Sigmoid colon (tissue), 4 donors: ENCODE results near the gene CATSPERE.

Source experiments
- EP300 ChIP-seq, 4 donors: sonication (generic); formaldehyde crosslinking; IDR thresholded peaks; one replicate each; pipeline ENCODE4 v1.6.1; 2017; ENCODE audit warnings: antibody characterized with exemption in 4 of 4
- POLR2A ChIP-seq, 2 donors: fragments of 450-650 bp; IDR thresholded peaks; one replicate each; pipeline ENCODE4 v1.6.1; 2016; ENCODE audit warnings: antibody characterized with exemption in 2 of 2, mild to moderate bottlenecking in 2 of 2, moderate library complexity in 2 of 2
- POLR2AphosphoS5 ChIP-seq, 4 donors: sonication (generic); formaldehyde crosslinking; IDR thresholded peaks; one replicate each; pipeline ENCODE4 v1.6.1; 2017; ENCODE audit warnings: antibody characterized with exemption in 4 of 4
- TF ChIP-seq, protein P1 (sequence below), 4 experiments: fragments of 450-650 bp in 3 of 4; fragments of 200-600 bp in 1 of 4; IDR thresholded peaks; one replicate each; pipeline ENCODE4 v1.5.1; 2016 to 2019; ENCODE audit warnings: antibody characterized with exemption in 4 of 4, mild to moderate bottlenecking in 3 of 4, moderate library complexity in 2 of 4

GRCh38 chr1:244458781-244459180 lies 2.3 kb upstream of the CATSPERE start:
- TF ChIP-seq, protein P1, sequence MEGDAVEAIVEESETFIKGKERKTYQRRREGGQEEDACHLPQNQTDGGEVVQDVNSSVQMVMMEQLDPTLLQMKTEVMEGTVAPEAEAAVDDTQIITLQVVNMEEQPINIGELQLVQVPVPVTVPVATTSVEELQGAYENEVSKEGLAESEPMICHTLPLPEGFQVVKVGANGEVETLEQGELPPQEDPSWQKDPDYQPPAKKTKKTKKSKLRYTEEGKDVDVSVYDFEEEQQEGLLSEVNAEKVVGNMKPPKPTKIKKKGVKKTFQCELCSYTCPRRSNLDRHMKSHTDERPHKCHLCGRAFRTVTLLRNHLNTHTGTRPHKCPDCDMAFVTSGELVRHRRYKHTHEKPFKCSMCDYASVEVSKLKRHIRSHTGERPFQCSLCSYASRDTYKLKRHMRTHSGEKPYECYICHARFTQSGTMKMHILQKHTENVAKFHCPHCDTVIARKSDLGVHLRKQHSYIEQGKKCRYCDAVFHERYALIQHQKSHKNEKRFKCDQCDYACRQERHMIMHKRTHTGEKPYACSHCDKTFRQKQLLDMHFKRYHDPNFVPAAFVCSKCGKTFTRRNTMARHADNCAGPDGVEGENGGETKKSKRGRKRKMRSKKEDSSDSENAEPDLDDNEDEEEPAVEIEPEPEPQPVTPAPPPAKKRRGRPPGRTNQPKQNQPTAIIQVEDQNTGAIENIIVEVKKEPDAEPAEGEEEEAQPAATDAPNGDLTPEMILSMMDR (IDR thresholded peaks at IDR 0.05) = no peak
- TF ChIP-seq POLR2A (IDR thresholded peaks at IDR 0.05) = no peak
- no peak for TF ChIP-seq EP300 (IDR thresholded peaks at IDR 0.05)
- no peak for TF ChIP-seq POLR2AphosphoS5 (IDR thresholded peaks at IDR 0.05)
